K562 (cell line): ENCODE data around the gene ZMYND8. TPM values are rescaled to one million over a fixed set of nuclear protein-coding genes. Genes with fewer than 3 reads are reported as not detected.
A peak's percentile ranks its signal among the peaks of the same experiment; 100 is the strongest.

Experiments used
- HIVEP1 ChIP-seq: fragments of 250-450 bp; sonication (Bioruptor Pico); IDR thresholded peaks from 2 replicates; pipeline ENCODE4 v1.4.0; 2020; ENCODE audit warnings: mild to moderate bottlenecking
- RAD21 ChIP-seq, 2 experiments: fragments of 250-450 bp in 1 of 2; fragments of 450-650 bp in 1 of 2; sonication (Bioruptor Pico) in 1 of 2; formaldehyde crosslinking in 1 of 2; IDR thresholded peaks in 1 of 2; conservative IDR thresholded peaks in 1 of 2; 2 replicates each; pipeline versions ENCODE4 v1.4.0 to v1.8.0; 2020 to 2022; ENCODE audit warnings: mild to moderate bottlenecking in 2 of 2, moderate library complexity in 1 of 2
- RCOR1 ChIP-seq, 2 experiments: IDR thresholded peaks; 2 replicates each; pipeline ENCODE4 v1.6.1; 2012; ENCODE audit warnings: low read depth in 2 of 2, low read length in 2 of 2, borderline replicate concordance in 1 of 2, improper control_type of control experiment in 1 of 2
- RFX7 ChIP-seq: fragments of 250-450 bp; sonication (Bioruptor Pico); IDR thresholded peaks from 2 replicates; pipeline ENCODE4 v1.5.1; 2021; ENCODE audit warnings: mild to moderate bottlenecking
- ZNF133 ChIP-seq: fragments of 250-450 bp; sonication (Bioruptor Pico); IDR thresholded peaks from 2 replicates; pipeline ENCODE4 v1.4.0; 2020; ENCODE audit warnings: mild to moderate bottlenecking
- ZNF384 ChIP-seq: IDR thresholded peaks from 2 replicates; pipeline ENCODE4 v1.6.1; 2012; ENCODE audit warnings: low read depth, low read length, improper control_type of control experiment
- polyA plus RNA-seq, 8 experiments: library from polyadenylated mRNA; depleted of rRNA in 4 of 8; stranded (reverse) in 5 of 8; unstranded in 3 of 8; fragments of >200 nt; fragmentation: Nextera tagmentation in 2 of 8; fragmentation: Illumina TruSeq in 1 of 8; extraction: Ambion mirVana in 2 of 8; extraction: Trizol in 1 of 8; gene quantifications; 2 replicates each; pipeline versions ENCODE4 v1.2.1 to v1.2.3, GENCODE V29; 2011 to 2014; ENCODE audit warnings: inconsistent platforms in 1 of 8, missing spikeins in 1 of 8
- total RNA-seq, 7 experiments: library from RNA; depleted of rRNA in 6 of 7; stranded (reverse); fragments of >200 nt in 6 of 7; fragmentation: Illumina TruSeq in 2 of 7; extraction: Trizol in 2 of 7; gene quantifications; 2 replicates each; pipeline versions ENCODE4 v1.2.1 to v1.2.3, GENCODE V29; 2011 to 2021; ENCODE audit warnings: low replicate concordance in 1 of 7
- TF ChIP-seq, protein P1 (sequence below), 3 experiments: fragments of 200-800 bp in 1 of 3; fragments of 250-450 bp in 1 of 3; fragments of 450-650 bp in 1 of 3; sonication (Bioruptor Pico) in 1 of 3; sonication (Bioruptor generic) in 1 of 3; formaldehyde crosslinking in 1 of 3; IDR thresholded peaks; 2 replicates each; pipeline versions ENCODE4 v1.6.1 to v1.8.0; 2016 to 2022; ENCODE audit warnings: mild to moderate bottlenecking in 2 of 3, missing genetic modification characterization in 2 of 3, missing compliant biosample characterization in 1 of 3, moderate library complexity in 1 of 3
- TF ChIP-seq, protein P2 (sequence below), 2 experiments: fragments of 450-650 bp; formaldehyde crosslinking in 1 of 2; IDR thresholded peaks; 2 replicates each; pipeline versions ENCODE4 v1.4.0 to v1.6.1; 2014 to 2020; ENCODE audit warnings: mild to moderate bottlenecking in 2 of 2, borderline replicate concordance in 1 of 2, low read depth in 1 of 2
- TF ChIP-seq, protein P3 (sequence below): sonication (generic); formaldehyde crosslinking; IDR thresholded peaks from 2 replicates; pipeline ENCODE4 v1.4.0; 2020; ENCODE audit warnings: mild to moderate bottlenecking, missing genetic modification reagents

Gene ZMYND8
- total and polyA plus RNA-seq, 9 of the 15 experiments (the other 6 are each of a cell fraction or from before 2014, with no cell fraction given): 31.8 to 148 (median 71.9) TPM

DNA sequence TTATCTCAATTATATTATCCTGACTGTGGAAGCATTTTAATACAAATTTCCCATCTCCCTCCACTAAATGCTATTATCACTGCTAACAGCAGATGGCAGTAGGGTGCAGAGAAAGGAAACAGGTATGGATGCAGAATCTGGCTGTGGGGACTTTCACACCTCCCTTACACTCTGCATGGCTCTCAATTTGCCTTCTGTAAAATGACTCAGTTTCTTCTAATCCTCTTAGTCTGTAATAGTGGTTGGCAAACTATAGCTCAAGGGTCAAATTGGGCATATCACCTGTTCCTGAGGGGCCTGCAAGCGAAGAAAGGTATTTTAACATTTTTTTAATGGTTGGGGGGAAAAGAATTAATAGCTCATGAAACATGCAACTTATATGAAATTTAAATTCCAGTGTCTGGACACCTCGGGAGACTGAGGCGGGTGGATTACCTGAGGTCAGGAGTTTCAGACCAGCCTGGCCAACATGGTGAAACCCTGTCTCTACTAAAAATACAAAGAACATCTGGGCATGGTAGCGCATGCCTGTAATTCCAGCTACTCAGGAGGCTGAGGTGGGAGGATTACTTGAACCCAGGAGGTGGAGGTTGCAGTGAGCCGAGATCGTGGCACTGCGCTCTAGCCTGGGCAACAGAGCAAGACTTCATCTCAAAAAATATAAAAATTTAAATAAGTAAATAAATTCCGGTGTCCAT is 83.5 kb downstream of the ZMYND8 start (continued):
- TF ChIP-seq HIVEP1 (CRISPR knock-in tag) (no peak), ZNF384 (no peak), ZNF133 (CRISPR knock-in tag) (no peak), RCOR1 (IDR thresholded peaks at IDR 0.05; ENCODE audit: borderline replicate concordance in 1 of 2, low read depth in 2 of 2, low read length in 2 of 2) (0 out of 4 replicates have a peak, but pooled peaks of 1 of the 2 experiments have one; percentile 39), RFX7 (0 out of 2 replicates have a peak, but pooled peaks have one; percentile 27), RAD21 (CRISPR knock-in tag; conservative IDR thresholded peaks at IDR 0.05 in 1 of 2, IDR thresholded peaks at IDR 0.05 in 1 of 2) (peak; percentile 80 to 83)
- TF ChIP-seq, protein P1, sequence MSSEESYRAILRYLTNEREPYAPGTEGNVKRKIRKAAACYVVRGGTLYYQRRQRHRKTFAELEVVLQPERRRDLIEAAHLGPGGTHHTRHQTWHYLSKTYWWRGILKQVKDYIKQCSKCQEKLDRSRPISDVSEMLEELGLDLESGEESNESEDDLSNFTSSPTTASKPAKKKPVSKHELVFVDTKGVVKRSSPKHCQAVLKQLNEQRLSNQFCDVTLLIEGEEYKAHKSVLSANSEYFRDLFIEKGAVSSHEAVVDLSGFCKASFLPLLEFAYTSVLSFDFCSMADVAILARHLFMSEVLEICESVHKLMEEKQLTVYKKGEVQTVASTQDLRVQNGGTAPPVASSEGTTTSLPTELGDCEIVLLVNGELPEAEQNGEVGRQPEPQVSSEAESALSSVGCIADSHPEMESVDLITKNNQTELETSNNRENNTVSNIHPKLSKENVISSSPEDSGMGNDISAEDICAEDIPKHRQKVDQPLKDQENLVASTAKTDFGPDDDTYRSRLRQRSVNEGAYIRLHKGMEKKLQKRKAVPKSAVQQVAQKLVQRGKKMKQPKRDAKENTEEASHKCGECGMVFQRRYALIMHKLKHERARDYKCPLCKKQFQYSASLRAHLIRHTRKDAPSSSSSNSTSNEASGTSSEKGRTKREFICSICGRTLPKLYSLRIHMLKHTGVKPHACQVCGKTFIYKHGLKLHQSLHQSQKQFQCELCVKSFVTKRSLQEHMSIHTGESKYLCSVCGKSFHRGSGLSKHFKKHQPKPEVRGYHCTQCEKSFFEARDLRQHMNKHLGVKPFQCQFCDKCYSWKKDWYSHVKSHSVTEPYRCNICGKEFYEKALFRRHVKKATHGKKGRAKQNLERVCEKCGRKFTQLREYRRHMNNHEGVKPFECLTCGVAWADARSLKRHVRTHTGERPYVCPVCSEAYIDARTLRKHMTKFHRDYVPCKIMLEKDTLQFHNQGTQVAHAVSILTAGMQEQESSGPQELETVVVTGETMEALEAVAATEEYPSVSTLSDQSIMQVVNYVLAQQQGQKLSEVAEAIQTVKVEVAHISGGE (CRISPR knock-in tag; IDR thresholded peaks at IDR 0.05): peak in 1 of 3 experiments; percentile 73; a peak in 1 of 6 replicates
- TF ChIP-seq, protein P2, sequence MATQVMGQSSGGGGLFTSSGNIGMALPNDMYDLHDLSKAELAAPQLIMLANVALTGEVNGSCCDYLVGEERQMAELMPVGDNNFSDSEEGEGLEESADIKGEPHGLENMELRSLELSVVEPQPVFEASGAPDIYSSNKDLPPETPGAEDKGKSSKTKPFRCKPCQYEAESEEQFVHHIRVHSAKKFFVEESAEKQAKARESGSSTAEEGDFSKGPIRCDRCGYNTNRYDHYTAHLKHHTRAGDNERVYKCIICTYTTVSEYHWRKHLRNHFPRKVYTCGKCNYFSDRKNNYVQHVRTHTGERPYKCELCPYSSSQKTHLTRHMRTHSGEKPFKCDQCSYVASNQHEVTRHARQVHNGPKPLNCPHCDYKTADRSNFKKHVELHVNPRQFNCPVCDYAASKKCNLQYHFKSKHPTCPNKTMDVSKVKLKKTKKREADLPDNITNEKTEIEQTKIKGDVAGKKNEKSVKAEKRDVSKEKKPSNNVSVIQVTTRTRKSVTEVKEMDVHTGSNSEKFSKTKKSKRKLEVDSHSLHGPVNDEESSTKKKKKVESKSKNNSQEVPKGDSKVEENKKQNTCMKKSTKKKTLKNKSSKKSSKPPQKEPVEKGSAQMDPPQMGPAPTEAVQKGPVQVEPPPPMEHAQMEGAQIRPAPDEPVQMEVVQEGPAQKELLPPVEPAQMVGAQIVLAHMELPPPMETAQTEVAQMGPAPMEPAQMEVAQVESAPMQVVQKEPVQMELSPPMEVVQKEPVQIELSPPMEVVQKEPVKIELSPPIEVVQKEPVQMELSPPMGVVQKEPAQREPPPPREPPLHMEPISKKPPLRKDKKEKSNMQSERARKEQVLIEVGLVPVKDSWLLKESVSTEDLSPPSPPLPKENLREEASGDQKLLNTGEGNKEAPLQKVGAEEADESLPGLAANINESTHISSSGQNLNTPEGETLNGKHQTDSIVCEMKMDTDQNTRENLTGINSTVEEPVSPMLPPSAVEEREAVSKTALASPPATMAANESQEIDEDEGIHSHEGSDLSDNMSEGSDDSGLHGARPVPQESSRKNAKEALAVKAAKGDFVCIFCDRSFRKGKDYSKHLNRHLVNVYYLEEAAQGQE (IDR thresholded peaks at IDR 0.05; ENCODE audit: borderline replicate concordance): peak; percentile 69; the same call in 1 of the 2 replicates
- TF ChIP-seq, protein P2 (CRISPR knock-in tag; IDR thresholded peaks at IDR 0.05; ENCODE audit: low read depth): no peak
- TF ChIP-seq, protein P3, sequence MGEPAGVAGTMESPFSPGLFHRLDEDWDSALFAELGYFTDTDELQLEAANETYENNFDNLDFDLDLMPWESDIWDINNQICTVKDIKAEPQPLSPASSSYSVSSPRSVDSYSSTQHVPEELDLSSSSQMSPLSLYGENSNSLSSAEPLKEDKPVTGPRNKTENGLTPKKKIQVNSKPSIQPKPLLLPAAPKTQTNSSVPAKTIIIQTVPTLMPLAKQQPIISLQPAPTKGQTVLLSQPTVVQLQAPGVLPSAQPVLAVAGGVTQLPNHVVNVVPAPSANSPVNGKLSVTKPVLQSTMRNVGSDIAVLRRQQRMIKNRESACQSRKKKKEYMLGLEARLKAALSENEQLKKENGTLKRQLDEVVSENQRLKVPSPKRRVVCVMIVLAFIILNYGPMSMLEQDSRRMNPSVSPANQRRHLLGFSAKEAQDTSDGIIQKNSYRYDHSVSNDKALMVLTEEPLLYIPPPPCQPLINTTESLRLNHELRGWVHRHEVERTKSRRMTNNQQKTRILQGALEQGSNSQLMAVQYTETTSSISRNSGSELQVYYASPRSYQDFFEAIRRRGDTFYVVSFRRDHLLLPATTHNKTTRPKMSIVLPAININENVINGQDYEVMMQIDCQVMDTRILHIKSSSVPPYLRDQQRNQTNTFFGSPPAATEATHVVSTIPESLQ (CRISPR knock-in tag): no peak
